ENCODE data around the gene CD164L2.
"Not testable (repeated sequence)": the region's sequence is repeated elsewhere in the genome, so short reads cannot be mapped to it uniquely, and the experiment has no call there.

The CD164L2 gene

GRCh38 chr1:27383039-27383605, at the start of gene CD164L2:
TSS of gene CD164L2 (minus strand) at chr1:27383333. CDS start at chr1:27383239, 94 bp downstream.
- Histone ChIP-seq H3K27me3 (ENCODE audit: control insufficient read depth, insufficient read depth, low read length) (peaks cover 6% of the 10 kb centered on the region), H3K4me3 (ENCODE audit: low read length) (no peak within 1 kb of the TSS), H3K27ac (ENCODE audit: low read depth, low read length) (no peak within 1 kb of the TSS), H3K9ac (ENCODE audit: low read length) (no peak within 1 kb of the TSS), H3K4me1 (ENCODE audit: control insufficient read depth, insufficient read depth, low read length) (no peaks in the 10 kb centered on the region), H3K36me3 (ENCODE audit: control insufficient read depth, insufficient read depth, low read length) (no peaks in the 10 kb centered on the region)

GRCh38 chr1:27432725-27433124, 49.6 kb upstream of the CD164L2 start:
- peaks cover 37% of the 10 kb centered on the region for H3K4me1 ChIP-seq (ENCODE audit: control insufficient read depth, insufficient read depth, low read length)
- H3K27ac ChIP-seq (ENCODE audit: low read depth, low read length); H3K36me3 ChIP-seq (ENCODE audit: control insufficient read depth, insufficient read depth, low read length): not testable (repeated sequence)

GRCh38 chr1:27431601-27431940, 48.4 kb upstream of the CD164L2 start:
- H3K27me3 ChIP-seq (ENCODE audit: control insufficient read depth, insufficient read depth, low read length), result no peaks in the 10 kb centered on the region
- peaks cover 14% of the 10 kb centered on the region for H3K36me3 ChIP-seq (ENCODE audit: control insufficient read depth, insufficient read depth, low read length)
- H3K9ac ChIP-seq (ENCODE audit: low read length), result no peak overlapping the region
- H3K27ac ChIP-seq (ENCODE audit: low read depth, low read length), result peak overlapping the region; percentile 42
- H3K4me3 ChIP-seq (ENCODE audit: low read length), result no peak overlapping the region
- H3K4me1 ChIP-seq (ENCODE audit: control insufficient read depth, insufficient read depth, low read length), result peaks cover 32% of the 10 kb centered on the region

More at GRCh38 chr1:27432725-27433124, 49.6 kb upstream of the CD164L2 start:
- not testable (repeated sequence) for H3K4me3 ChIP-seq (ENCODE audit: low read length); H3K9ac ChIP-seq (ENCODE audit: low read length); H3K27me3 ChIP-seq (ENCODE audit: control insufficient read depth, insufficient read depth, low read length)

- Histone ChIP-seq H3K27me3 (ENCODE audit: control insufficient read depth, insufficient read depth, low read length) (no peaks in the 10 kb centered on the region), H3K4me1 (ENCODE audit: control insufficient read depth, insufficient read depth, low read length) (peaks cover 30% of the 10 kb centered on the region), H3K36me3 (ENCODE audit: control insufficient read depth, insufficient read depth, low read length) (peaks cover 14% of the 10 kb centered on the region), H3K4me3 (ENCODE audit: low read length) (peak overlapping the region; percentile 10), H3K9ac (ENCODE audit: low read length) (no peak overlapping the region), H3K27ac (ENCODE audit: low read depth, low read length) (peak overlapping the region; percentile 42)
Measured at GRCh38 chr1:27430903-27431600, 47.9 kb upstream of the CD164L2 start.

GRCh38 chr1:27429029-27429425, 45.9 kb upstream of the CD164L2 start:
- no peak overlapping the region for H3K4me3 ChIP-seq (ENCODE audit: low read length)
- no peak overlapping the region for H3K9ac ChIP-seq (ENCODE audit: low read length)
- H3K27me3 ChIP-seq (ENCODE audit: control insufficient read depth, insufficient read depth, low read length), result no peaks in the 10 kb centered on the region
- peaks cover 14% of the 10 kb centered on the region for H3K36me3 ChIP-seq (ENCODE audit: control insufficient read depth, insufficient read depth, low read length)
- H3K4me1 ChIP-seq (ENCODE audit: control insufficient read depth, insufficient read depth, low read length), result peaks cover 27% of the 10 kb centered on the region
- H3K27ac ChIP-seq (ENCODE audit: low read depth, low read length), result peak overlapping the region; percentile 53

- H3K36me3 ChIP-seq (ENCODE audit: control insufficient read depth, insufficient read depth, low read length), result peaks cover 14% of the 10 kb centered on the region
- H3K4me3 ChIP-seq (ENCODE audit: low read length), result peak overlapping the region; percentile 34
- peaks cover 27% of the 10 kb centered on the region for H3K4me1 ChIP-seq (ENCODE audit: control insufficient read depth, insufficient read depth, low read length)
- no peak overlapping the region for H3K9ac ChIP-seq (ENCODE audit: low read length)
- H3K27me3 ChIP-seq (ENCODE audit: control insufficient read depth, insufficient read depth, low read length), result no peaks in the 10 kb centered on the region
- peak overlapping the region; percentile 53 for H3K27ac ChIP-seq (ENCODE audit: low read depth, low read length)
Measured at GRCh38 chr1:27428316-27429028, 45.3 kb upstream of the CD164L2 start.

GRCh38 chr1:27427816-27428315, 44.7 kb upstream of the CD164L2 start:
- Histone ChIP-seq H3K27ac (ENCODE audit: low read depth, low read length) (peak overlapping the region; percentile 53), H3K9ac (ENCODE audit: low read length) (no peak overlapping the region), H3K4me3 (ENCODE audit: low read length) (no peak overlapping the region), H3K36me3 (ENCODE audit: control insufficient read depth, insufficient read depth, low read length) (peaks cover 14% of the 10 kb centered on the region), H3K4me1 (ENCODE audit: control insufficient read depth, insufficient read depth, low read length) (peaks cover 27% of the 10 kb centered on the region), H3K27me3 (ENCODE audit: control insufficient read depth, insufficient read depth, low read length) (no peaks in the 10 kb centered on the region)

- Histone ChIP-seq H3K27ac (ENCODE audit: low read depth, low read length) (no peak overlapping the region), H3K9ac (ENCODE audit: low read length) (no peak overlapping the region), H3K4me1 (ENCODE audit: control insufficient read depth, insufficient read depth, low read length) (peaks cover 27% of the 10 kb centered on the region), H3K36me3 (ENCODE audit: control insufficient read depth, insufficient read depth, low read length) (peaks cover 14% of the 10 kb centered on the region), H3K4me3 (ENCODE audit: low read length) (no peak overlapping the region), H3K27me3 (ENCODE audit: control insufficient read depth, insufficient read depth, low read length) (no peaks in the 10 kb centered on the region)
Measured at GRCh38 chr1:27427329-27427728, 44.2 kb upstream of the CD164L2 start.

- peaks cover 17% of the 10 kb centered on the region for H3K4me1 ChIP-seq (ENCODE audit: control insufficient read depth, insufficient read depth, low read length)
- no peak overlapping the region for H3K4me3 ChIP-seq (ENCODE audit: low read length)
- H3K36me3 ChIP-seq (ENCODE audit: control insufficient read depth, insufficient read depth, low read length), result peaks cover 14% of the 10 kb centered on the region
- H3K27me3 ChIP-seq (ENCODE audit: control insufficient read depth, insufficient read depth, low read length), result no peaks in the 10 kb centered on the region
- H3K27ac ChIP-seq (ENCODE audit: low read depth, low read length), result no peak overlapping the region
- H3K9ac ChIP-seq (ENCODE audit: low read length), result no peak overlapping the region
Measured at GRCh38 chr1:27423709-27424108, 40.6 kb upstream of the CD164L2 start.

- no peak overlapping the region for H3K9ac ChIP-seq (ENCODE audit: low read length)
- H3K27me3 ChIP-seq (ENCODE audit: control insufficient read depth, insufficient read depth, low read length), result no peaks in the 10 kb centered on the region
- H3K4me1 ChIP-seq (ENCODE audit: control insufficient read depth, insufficient read depth, low read length), result peaks cover 28% of the 10 kb centered on the region
- peaks cover 17% of the 10 kb centered on the region for H3K36me3 ChIP-seq (ENCODE audit: control insufficient read depth, insufficient read depth, low read length)
- no peak overlapping the region for H3K4me3 ChIP-seq (ENCODE audit: low read length)
- H3K27ac ChIP-seq (ENCODE audit: low read depth, low read length), result peak overlapping the region; percentile 86
Measured at GRCh38 chr1:27418326-27419185, 35.4 kb upstream of the CD164L2 start.

GRCh38 chr1:27417713-27418112, 34.6 kb upstream of the CD164L2 start:
- H3K9ac ChIP-seq (ENCODE audit: low read length), result no peak overlapping the region
- H3K27me3 ChIP-seq (ENCODE audit: control insufficient read depth, insufficient read depth, low read length), result no peaks in the 10 kb centered on the region
- H3K27ac ChIP-seq (ENCODE audit: low read depth, low read length), result peak overlapping the region; percentile 86
- peaks cover 28% of the 10 kb centered on the region for H3K4me1 ChIP-seq (ENCODE audit: control insufficient read depth, insufficient read depth, low read length)
- peaks cover 25% of the 10 kb centered on the region for H3K36me3 ChIP-seq (ENCODE audit: control insufficient read depth, insufficient read depth, low read length)
- H3K4me3 ChIP-seq (ENCODE audit: low read length), result no peak overlapping the region
